Measurements from ENCODE around the gene ZC3H12C.

Gene ZC3H12C

GRCh38 chr11:110071197-110071596 lies 22.0 kb upstream of the ZC3H12C start:
- no peak for TF ChIP-seq GATA2 (IDR thresholded peaks at IDR 0.05; ENCODE audit: low read depth, low read length)
- TF ChIP-seq GATA3 (IDR thresholded peaks at IDR 0.05; ENCODE audit: low read depth, low read length): no peak

GRCh38 chr11:110072930-110073329 lies 20.3 kb upstream of the ZC3H12C start:
- TF ChIP-seq GATA3 (IDR thresholded peaks at IDR 0.05; ENCODE audit: low read depth, low read length) (no peak), GATA2 (IDR thresholded peaks at IDR 0.05; ENCODE audit: low read depth, low read length) (no peak)

DNA sequence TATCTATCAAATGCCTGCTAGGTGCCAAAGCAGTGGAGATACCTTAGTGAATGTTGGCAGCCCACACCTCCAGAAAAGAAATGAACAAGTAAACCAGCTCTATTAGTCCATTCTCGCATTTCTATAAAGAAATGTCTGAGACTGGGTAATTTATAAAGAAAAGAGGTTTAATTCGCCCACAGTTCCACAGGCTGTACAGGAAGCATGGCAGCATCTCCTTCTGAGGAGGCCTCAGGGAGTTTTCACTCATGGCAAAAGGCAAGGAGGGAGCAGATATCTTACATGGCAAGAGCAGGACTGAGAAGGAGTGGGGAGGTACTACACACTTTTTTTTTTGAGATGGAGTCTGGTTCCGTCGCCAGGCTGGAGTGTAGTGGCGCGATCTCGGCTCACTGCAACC lies 18.7 kb upstream of the ZC3H12C start:
- TF ChIP-seq GATA2 (IDR thresholded peaks at IDR 0.05; ENCODE audit: low read depth, low read length) (no peak), GATA3 (IDR thresholded peaks at IDR 0.05; ENCODE audit: low read depth, low read length) (no peak)

DNA sequence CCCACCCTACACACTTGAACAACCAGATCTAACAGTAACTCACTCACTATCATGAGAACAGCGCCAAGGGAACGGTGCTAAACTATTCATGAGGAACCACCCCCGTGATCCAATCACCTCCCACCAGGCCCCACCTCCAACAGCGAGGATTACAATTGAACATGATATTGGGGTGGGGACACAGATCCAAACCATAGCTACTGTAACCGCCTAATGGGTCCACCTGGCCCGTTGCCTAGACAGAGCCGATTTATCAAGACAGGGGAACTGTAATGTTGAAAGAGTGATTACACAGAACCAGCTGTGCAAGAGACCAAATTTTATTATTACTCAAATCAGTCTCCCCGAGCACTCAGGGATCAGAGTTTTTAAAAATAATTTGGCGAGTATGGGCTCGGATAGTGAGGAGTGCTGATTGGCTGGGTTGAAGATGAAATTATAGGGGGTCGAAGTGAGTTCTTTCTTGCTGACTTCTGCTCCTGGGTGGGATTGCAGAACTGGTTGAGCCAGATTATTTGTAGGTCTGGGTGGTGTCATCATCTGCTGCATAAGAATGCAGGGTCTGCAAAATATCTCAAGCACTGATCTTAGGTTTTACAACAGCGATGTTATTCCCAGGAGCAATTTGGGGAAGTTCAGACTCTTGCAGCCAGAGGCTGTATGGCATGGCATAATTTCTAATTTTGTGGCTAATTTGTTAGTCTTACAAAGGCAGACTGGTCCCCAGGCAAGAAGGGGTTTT lies 17.9 kb upstream of the ZC3H12C start:
- TF ChIP-seq GATA2 (IDR thresholded peaks at IDR 0.05; ENCODE audit: low read depth, low read length) (0 out of 2 replicates have a peak, but pooled peaks have one; percentile 4), GATA3 (IDR thresholded peaks at IDR 0.05; ENCODE audit: low read depth, low read length) (no peak)

- TF ChIP-seq GATA2 (IDR thresholded peaks at IDR 0.05; ENCODE audit: low read depth, low read length) (no peak), GATA3 (IDR thresholded peaks at IDR 0.05; ENCODE audit: low read depth, low read length) (no peak)
Observed at GRCh38 chr11:110075847-110076208, 17.4 kb upstream of the ZC3H12C start.

GRCh38 chr11:110076371-110076965 lies 16.7 kb upstream of the ZC3H12C start:
- no peak for TF ChIP-seq GATA2 (IDR thresholded peaks at IDR 0.05; ENCODE audit: low read depth, low read length)
- TF ChIP-seq GATA3 (IDR thresholded peaks at IDR 0.05; ENCODE audit: low read depth, low read length): no peak

- no peak for TF ChIP-seq GATA3 (IDR thresholded peaks at IDR 0.05; ENCODE audit: low read depth, low read length)
- no peak for TF ChIP-seq GATA2 (IDR thresholded peaks at IDR 0.05; ENCODE audit: low read depth, low read length)
Observed at GRCh38 chr11:110077346-110077745, 15.8 kb upstream of the ZC3H12C start.

- no peak for TF ChIP-seq GATA2 (IDR thresholded peaks at IDR 0.05; ENCODE audit: low read depth, low read length)
- no peak for TF ChIP-seq GATA3 (IDR thresholded peaks at IDR 0.05; ENCODE audit: low read depth, low read length)
Observed at GRCh38 chr11:110077831-110078325, 15.3 kb upstream of the ZC3H12C start.

DNA sequence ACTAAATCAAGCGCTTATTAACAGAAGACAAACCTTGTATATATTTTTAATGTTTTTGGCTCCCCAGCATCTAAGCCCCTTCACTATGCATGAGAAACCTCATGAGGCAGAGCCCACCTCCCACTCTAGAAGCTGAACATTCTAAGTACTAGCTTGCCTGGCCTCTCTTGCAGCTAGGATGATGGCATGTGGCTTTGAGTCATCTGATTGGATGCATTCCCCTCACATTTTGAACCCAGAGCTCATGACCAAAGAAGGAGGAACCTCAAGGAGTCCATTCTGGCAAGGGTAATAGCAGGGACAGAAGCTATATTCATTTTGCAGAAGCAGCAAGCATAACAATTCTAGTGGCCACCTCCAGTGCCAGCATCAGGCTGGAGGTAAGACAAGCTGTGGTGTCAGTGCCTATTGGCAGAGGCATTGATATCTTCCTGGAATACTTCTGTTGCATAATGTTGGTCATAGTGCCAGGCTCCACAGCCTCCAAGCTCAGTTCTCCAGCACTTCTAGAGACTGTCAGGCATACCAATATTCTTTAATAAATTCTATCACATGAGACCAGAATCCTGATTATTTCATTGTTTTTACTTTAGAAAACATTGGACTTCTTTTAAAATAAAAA lies 14.2 kb upstream of the ZC3H12C start:
- TF ChIP-seq GATA3 (IDR thresholded peaks at IDR 0.05; ENCODE audit: low read depth, low read length) (no peak), GATA2 (IDR thresholded peaks at IDR 0.05; ENCODE audit: low read depth, low read length) (no peak)

- no peak for TF ChIP-seq GATA3 (IDR thresholded peaks at IDR 0.05; ENCODE audit: low read depth, low read length)
- no peak for TF ChIP-seq GATA2 (IDR thresholded peaks at IDR 0.05; ENCODE audit: low read depth, low read length)
Observed at GRCh38 chr11:110079726-110080125, 13.5 kb upstream of the ZC3H12C start.

DNA sequence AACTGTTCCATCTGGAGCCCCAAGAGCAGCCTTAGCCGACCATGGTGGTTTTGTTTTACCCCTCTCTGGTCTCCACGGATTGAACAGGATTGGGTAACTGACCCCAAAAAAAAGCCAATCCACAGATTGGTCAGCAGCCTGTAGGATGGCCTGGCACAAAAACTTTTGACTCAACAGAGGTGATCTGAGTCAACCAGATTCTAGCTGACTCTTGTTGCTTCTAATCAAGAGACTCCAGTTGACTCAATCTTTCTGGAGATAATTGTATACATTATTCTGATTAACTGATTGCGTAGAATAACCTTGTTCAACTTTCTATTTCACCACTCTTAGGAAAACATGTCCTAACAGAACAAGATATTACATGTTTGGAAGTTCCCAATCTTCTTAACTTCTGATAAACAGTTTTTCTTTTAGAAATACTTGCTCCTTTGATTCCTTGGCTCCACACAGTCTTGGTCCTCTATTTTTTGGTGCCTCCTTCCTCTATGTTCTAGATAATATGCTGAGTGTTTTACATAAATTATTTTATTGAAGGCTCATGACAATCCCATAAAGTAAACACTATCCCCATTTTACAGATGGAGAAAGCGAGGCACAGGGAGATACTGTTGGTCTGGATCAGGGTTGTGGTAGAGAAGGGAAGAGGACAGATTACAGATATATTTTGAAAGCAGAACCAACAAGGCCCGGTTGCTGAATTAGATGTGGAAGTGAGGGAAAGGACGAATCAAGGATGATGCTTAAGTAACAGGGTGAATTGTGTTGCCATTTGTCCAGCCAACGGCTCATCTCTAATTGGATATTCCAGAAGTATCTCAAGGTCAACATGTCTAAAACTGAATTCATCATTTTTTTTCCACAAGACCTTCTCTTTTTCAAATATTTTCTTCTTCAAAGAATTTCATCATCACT lies 11.5 kb upstream of the ZC3H12C start:
- no peak for TF ChIP-seq GATA3 (IDR thresholded peaks at IDR 0.05; ENCODE audit: low read depth, low read length)
- TF ChIP-seq GATA2 (IDR thresholded peaks at IDR 0.05; ENCODE audit: low read depth, low read length): no peak

- TF ChIP-seq GATA2 (IDR thresholded peaks at IDR 0.05; ENCODE audit: low read depth, low read length): no peak
- no peak for TF ChIP-seq GATA3 (IDR thresholded peaks at IDR 0.05; ENCODE audit: low read depth, low read length)
Observed at GRCh38 chr11:110082899-110083298, 10.3 kb upstream of the ZC3H12C start.

DNA sequence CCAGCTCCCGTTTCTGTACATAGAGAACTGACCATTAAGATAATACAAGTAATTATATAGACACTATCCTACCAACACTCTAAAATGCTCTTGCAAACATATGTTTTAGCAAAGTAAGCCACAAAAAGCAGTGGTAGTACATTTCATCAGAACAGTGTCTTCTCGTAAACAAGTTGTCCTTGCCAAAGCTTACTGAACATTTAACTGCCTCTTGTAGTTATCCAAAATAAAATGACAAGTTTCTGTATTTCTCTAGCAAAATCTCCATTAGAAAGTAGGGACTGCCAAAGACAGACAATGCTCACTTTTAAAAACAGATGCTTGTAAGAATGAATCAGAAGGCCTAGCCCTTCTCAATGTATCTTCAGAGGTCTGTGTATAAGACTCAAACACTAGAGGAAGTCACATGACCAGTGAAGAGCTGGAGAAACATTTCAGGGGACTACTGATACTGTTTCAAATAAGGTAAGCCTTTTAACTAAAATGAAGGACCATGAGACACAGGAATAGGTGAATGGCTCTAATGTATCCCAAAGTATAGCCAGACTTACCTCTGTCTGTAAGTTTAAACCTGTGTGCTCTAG lies 7.8 kb upstream of the ZC3H12C start:
- TF ChIP-seq GATA3 (IDR thresholded peaks at IDR 0.05; ENCODE audit: low read depth, low read length) (no peak), GATA2 (IDR thresholded peaks at IDR 0.05; ENCODE audit: low read depth, low read length) (no peak)
